SIG-M5 treated with dmso at 0.1 percent for 504 hours (cell line): ENCODE results near the gene CD300LG.
A peak's percentile ranks its signal among the peaks of the same experiment; 100 is the strongest.
"Not testable (repeated sequence)": the region's sequence is repeated elsewhere in the genome, so short reads cannot be mapped to it uniquely, and the experiment has no call there.

ENCODE experiments used
- DNase-seq: peaks from one replicate; lab custom pipeline; 2025; ENCODE audit not compliant: unreplicated experiment; lab: John Stamatoyannopoulos, UW

Gene CD300LG

GRCh38 chr17:43852571-43852970 is 5.6 kb downstream of the CD300LG start:
- no peak for DNase-seq

GRCh38 chr17:43853546-43853945 is 6.6 kb downstream of the CD300LG start:
- no peak for DNase-seq

DNA sequence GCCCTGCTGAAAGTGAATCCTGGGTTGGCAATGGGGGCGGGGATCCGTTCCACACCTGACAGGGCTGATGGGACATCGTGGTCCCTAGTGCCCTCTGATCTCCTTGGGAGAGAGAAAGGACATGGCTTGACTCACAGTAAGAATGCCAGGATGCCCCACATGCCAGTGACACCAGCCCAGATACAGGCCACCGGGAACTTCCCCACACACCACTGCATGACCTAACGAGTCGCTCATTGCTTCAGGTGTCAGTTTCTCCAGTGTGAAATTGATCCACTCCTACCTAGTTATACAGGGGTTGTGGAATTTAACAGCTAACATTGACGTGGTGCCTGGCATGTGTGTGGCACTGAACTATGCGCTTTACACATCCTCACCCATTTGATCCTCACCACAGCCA is 7.5 kb downstream of the CD300LG start:
- DNase-seq = no peak

DNA sequence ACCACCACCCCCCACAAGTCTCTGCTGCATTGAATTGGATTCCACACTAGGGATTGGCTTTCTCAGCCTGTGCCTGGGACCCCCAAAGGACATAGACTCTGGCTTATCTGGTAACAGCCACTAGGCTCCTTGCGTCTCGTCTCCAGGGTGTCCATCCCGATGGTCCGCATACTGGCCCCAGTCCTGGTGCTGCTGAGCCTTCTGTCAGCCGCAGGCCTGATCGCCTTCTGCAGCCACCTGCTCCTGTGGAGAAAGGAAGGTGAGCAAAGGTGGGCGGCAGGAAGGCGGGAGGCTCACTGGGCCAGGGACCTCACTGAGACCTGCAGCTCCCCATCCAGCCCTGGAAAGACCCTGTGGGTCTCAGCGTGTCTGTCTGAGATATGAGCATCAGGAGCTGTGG is 8.1 kb downstream of the CD300LG start:
- no peak for DNase-seq

DNA sequence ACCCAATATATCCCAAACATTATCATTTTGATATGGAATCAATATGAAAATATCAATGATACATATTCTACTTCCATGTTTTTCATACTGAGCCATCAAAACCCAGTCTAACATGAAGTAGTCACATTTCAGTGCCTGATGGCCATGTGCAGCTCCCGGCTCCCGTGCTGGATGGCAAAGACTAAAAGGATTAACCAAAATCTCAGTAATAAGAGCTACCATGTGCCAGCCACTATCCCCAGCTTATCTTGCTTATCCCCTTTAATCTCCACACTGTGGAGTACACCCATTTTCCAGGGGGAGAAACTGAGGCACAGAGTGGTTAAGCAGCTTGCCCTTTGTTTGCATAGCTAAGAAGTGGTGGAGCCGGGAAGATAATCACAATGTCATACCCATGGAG is 9.2 kb downstream of the CD300LG start:
- DNase-seq = no peak

- DNase-seq = no peak
These were observed 10.2 kb downstream of the CD300LG start for GRCh38 chr17:43857141-43857540.

GRCh38 chr17:43857957-43858600 is 11.1 kb downstream of the CD300LG start:
- DNase-seq = no peak

- DNase-seq = no peak
These were observed 13.2 kb downstream of the CD300LG start for GRCh38 chr17:43860077-43860725.

DNA sequence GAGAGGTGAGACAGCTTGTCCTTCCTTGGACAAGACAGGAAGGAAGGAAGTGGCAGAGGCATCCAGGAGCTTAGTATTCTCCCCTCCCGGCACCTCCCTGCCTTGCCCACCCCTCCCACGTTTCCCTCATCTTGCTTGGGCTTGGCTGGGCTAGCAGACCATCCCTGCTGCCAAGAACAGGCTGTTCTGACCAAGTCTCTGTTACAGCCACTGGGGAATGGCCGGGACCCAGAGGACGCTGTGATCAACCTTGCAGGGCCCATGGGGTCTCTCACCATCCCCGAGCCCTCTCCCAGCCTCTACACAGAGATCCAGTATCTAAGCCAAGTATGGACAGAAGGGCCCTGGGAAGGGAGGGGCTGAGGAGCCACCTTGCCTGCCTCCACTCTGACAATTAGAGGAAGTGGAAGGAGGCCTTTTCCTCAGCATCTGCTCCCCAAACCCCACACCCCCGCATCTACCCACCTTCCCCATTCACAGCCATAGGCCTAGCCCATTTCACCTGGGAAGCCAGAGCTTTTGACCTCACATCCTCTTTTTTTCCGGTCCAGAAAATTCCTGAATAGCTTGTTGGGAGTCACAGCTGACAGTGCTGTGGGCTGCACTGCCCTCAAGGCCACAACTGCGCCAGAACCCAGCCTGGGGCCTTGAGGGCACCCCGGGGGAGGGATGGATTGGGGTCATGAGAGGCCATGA is 14.1 kb downstream of the CD300LG start:
- DNase-seq = no peak

DNA sequence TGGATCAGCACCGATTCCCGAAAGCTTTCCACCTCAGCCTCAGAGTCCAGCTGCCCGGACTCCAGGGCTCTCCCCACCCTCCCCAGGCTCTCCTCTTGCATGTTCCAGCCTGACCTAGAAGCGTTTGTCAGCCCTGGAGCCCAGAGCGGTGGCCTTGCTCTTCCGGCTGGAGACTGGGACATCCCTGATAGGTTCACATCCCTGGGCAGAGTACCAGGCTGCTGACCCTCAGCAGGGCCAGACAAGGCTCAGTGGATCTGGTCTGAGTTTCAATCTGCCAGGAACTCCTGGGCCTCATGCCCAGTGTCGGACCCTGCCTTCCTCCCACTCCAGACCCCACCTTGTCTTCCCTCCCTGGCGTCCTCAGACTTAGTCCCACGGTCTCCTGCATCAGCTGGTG is 15.0 kb downstream of the CD300LG start:
- no peak for DNase-seq

DNA sequence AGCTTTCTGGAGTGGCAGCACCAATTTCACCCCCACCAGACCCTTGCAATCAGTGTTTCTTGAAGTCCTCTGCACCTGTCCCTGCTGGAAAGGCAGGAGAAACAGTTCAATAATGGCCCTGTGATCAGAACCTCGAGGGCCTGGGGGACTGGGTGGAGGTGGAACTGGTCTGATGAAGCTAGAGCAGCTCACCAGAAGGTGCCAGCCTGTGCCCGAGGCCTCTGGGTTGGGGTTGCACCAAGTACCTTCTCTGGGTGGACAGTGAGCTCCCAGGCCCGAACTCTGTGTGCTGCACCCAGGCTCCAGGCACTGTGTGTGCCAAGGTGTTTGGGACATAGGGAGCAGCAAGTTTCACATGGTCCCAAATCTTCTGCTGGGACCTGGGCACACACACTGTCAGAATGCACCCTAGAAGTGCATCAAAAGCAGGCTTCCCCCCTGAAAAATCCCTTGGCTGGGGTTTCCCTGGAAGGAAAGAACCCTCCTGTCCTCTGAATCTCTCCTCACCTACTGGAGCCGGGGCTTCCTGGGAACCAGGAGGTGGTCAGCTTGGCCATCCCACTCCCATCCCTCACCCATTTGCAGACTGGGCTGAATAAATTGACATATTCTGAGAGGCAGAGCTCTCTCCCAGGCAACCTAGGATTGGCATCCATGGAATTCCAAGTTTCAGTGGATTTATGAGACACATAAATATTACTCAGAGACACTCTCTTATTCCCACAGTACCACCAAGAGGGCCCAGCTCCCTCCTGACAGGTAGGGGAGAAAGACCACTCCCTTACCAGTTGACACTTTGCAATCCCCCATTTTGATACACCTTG is 17.4 kb downstream of the CD300LG start:
- DNase-seq = no peak

DNA sequence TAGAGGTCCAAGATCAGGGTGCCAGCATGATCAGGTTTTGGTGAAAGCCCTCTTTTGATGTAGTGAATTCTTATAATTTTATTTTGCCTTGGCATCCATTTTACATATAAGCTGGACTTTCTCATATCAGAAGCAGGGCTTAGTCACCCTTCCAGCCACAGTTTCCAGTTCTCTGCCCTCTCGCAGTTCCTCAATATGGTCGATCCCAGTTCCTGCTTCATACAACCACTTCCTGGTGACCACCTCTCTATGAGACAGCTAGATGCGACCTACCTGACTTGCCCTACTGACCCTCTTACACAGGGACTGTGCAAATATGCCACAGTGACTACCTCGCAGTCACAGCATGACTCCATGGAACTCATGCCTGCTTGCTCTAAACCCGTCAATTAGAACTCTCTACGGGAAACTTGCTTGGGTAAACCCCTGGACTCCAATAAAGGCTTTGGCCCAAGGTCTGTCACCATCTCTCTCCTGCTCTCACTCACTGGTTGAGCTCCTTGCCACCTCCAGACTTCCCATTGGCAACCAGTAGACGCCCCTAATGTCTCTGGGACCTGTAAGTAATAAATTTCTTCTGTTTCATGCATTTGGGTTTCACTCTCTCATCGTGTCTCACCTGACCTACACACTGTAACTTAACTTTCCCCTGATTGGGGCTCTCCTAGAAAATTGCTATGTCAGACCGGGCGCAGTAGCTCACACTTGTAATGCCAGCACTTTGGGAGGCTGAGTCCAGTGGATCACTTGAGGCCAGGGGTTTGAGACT is 21.4 kb downstream of the CD300LG start:
- DNase-seq = peak; percentile 43

- DNase-seq = not testable (repeated sequence)
These were observed 22.1 kb downstream of the CD300LG start for GRCh38 chr17:43869031-43869430.

DNA sequence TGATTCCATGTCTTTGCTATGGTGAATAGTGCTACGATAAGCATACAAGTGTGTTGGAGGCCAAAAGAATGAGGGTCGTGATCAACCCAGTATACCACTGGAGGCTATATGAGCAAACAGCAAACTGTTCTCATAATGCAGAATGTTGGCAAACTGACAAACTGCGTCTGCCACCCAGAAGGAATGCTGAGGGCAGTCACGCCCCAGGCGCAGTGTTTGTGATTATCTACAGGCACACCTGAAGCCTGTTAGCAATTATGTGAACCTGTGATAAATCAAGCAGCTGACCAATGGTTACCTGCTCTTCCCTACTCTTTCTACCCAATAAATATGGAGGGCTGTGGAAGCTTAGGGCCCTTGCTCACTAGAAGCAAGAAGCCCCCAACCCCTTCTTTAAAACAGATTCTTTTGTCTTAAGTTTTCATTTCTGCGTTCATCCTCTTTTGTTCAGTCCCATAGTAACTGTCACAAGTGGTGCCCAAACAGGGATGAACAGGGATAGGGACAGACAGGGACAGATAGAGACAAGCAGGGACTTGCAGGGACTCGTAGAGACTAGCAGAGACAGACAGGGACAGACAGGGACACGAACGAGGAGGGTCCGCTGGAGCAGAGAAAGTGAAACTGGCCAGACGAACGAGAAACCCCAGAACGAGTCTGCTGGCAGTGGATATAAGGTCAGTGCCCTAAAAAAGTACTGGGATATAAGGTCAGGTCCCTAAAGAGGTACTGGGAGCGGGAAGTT is 25.1 kb downstream of the CD300LG start:
- no peak for DNase-seq

DNA sequence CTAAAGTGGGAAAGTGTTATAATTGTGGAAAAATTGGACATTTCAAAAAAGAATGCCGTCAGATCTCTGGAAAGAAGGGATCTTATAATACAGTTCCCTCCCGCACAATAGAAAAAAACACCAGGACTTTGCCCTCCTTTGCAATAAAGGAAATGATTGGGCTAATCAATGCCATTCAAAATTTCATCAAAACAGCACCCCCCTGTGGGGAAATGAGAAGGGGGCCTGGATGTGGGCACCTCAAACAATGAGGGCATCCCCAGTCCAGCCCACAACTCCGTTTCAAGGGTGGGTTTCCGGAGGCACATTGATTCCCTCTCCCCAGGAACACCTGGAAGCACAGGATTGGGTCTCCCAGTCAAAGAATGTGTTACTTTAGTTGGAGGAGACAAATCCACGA is 26.1 kb downstream of the CD300LG start:
- no peak for DNase-seq

DNA sequence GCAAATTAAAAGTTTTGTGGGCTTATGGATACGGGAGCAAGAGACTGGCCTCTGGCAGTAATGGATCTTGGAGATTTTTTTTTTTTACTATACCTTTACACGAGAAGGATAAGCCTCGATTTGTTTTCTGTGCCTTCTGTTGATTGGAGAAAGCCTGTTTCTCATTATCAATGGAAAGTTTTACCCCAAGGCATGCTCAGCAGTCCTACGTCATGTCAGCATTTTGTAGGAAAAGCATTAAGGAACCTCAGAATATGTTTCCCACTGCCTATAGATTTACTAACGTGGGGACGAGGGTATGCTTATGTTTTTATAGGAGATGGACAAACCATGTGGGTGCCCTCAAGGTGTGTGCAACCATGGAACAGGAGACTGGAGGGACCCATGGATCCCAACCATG is 26.8 kb downstream of the CD300LG start:
- no peak for DNase-seq

GRCh38 chr17:43874293-43874692 is 27.3 kb downstream of the CD300LG start:
- no peak for DNase-seq

GRCh38 chr17:43875476-43876147 is 28.6 kb downstream of the CD300LG start:
- no peak for DNase-seq

- DNase-seq = no peak
These were observed 30.1 kb downstream of the CD300LG start for GRCh38 chr17:43877031-43877430.
